HG03460 (cell line): ENCODE data around the gene WDR46.
"Not testable (repeated sequence)": the region's sequence is repeated elsewhere in the genome, so short reads cannot be mapped to it uniquely, and the experiment has no call there.

Source experiments
- ATAC-seq: cut with Tn5 transposase; IDR thresholded peaks from one replicate; pipeline ENCODE4 v1.9.1; 2021; ENCODE audit not compliant: unreplicated experiment

Gene WDR46

GRCh38 chr6:33288141-33288920, 708 bp downstream of the WDR46 start:
- no peak for ATAC-seq

GRCh38 chr6:33286946-33287914, 1.8 kb downstream of the WDR46 start:
- ATAC-seq, result no peak

GRCh38 chr6:33285214-33285613, 3.8 kb downstream of the WDR46 start:
- ATAC-seq, result not testable (repeated sequence)

GRCh38 chr6:33280539-33280938, 8.5 kb downstream of the WDR46 start:
- no peak for ATAC-seq

GRCh38 chr6:33279971-33280511, 9.0 kb downstream of the WDR46 start:
- ATAC-seq, result no peak

GRCh38 chr6:33279257-33279695, 9.8 kb downstream of the WDR46 start:
- no peak for ATAC-seq

- no peak for ATAC-seq
Measured at GRCh38 chr6:33278810-33279209, 10.2 kb downstream of the WDR46 start.

GRCh38 chr6:33278392-33278741, 10.7 kb downstream of the WDR46 start:
- ATAC-seq, result no peak

- ATAC-seq, result no peak
Measured at GRCh38 chr6:33277663-33278391, 11.2 kb downstream of the WDR46 start.

GRCh38 chr6:33276864-33277662, 12.0 kb downstream of the WDR46 start, which contains the start of gene B3GALT4:
TSS of gene B3GALT4 (plus strand) at chr6:33277123. CDS start at chr6:33277420, 297 bp downstream.
- peak; percentile 50 for ATAC-seq

- ATAC-seq, result no peak
Measured at GRCh38 chr6:33276581-33276863, 12.5 kb downstream of the WDR46 start.

GRCh38 chr6:33275795-33276580, 13.1 kb downstream of the WDR46 start:
- ATAC-seq, result not testable (repeated sequence)

GRCh38 chr6:33273924-33274902, 14.8 kb downstream of the WDR46 start:
- ATAC-seq, result no peak

GRCh38 chr6:33273129-33273923, 15.7 kb downstream of the WDR46 start:
- ATAC-seq, result no peak

GRCh38 chr6:33272275-33273128, 16.5 kb downstream of the WDR46 start:
- ATAC-seq, result peak; percentile 14

- ATAC-seq, result peak; percentile 77
Measured at GRCh38 chr6:33271468-33272274, 17.4 kb downstream of the WDR46 start, which contains the start of the genes RPS18 and VPS52. TSS of gene RPS18 (plus strand) at chr6:33272075. CDS start at chr6:33272120, 45 bp downstream. TSS of gene VPS52 (minus strand) at chr6:33271876. CDS start at chr6:33271675, 201 bp downstream.
